ENCODE results near the gene TMEM26. TPM values are rescaled to one million over a fixed set of nuclear protein-coding genes. Genes with fewer than 3 reads are reported as not detected.

TMEM26 gene
- total RNA-seq, 2 donors from 2014 or later = 0.32 to 0.50 TPM

DNA sequence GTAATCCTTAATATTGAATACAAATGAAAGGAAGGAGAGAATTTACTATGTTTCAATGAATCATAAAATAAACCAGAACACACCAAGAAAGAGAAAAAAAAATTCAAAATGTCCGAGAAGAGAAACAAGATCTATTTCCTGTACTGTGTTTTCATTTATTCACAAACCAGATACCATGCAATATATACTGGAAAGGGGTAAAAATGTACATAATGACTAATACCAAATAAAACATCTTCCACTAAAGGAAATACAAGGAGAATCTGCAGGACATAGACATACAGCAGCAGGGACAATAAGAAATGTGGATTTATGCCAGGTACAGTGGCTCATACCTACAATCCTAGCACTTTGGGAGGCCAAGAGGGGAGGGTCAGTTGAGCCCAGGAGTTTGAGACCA is 24.3 kb upstream of the TMEM26 start:
- TF ChIP-seq, protein P1, sequence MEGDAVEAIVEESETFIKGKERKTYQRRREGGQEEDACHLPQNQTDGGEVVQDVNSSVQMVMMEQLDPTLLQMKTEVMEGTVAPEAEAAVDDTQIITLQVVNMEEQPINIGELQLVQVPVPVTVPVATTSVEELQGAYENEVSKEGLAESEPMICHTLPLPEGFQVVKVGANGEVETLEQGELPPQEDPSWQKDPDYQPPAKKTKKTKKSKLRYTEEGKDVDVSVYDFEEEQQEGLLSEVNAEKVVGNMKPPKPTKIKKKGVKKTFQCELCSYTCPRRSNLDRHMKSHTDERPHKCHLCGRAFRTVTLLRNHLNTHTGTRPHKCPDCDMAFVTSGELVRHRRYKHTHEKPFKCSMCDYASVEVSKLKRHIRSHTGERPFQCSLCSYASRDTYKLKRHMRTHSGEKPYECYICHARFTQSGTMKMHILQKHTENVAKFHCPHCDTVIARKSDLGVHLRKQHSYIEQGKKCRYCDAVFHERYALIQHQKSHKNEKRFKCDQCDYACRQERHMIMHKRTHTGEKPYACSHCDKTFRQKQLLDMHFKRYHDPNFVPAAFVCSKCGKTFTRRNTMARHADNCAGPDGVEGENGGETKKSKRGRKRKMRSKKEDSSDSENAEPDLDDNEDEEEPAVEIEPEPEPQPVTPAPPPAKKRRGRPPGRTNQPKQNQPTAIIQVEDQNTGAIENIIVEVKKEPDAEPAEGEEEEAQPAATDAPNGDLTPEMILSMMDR (IDR thresholded peaks at IDR 0.05) = no peak
- DNase-seq = no peak
- intact Hi-C loops (cut with DNase I) = no loop called here
- no peaks in the 10 kb centered on the region for H3K27me3 ChIP-seq
- H3K9me3 ChIP-seq = no peaks in the 10 kb centered on the region
- no peak overlapping the region for H3K4me3 ChIP-seq
- H3K36me3 ChIP-seq = no peaks in the 10 kb centered on the region
- no peaks in the 10 kb centered on the region for H3K4me1 ChIP-seq
- H3K27ac ChIP-seq = no peak overlapping the region
- no peak overlapping the region for H3K9ac ChIP-seq (ENCODE audit: low read depth in 2 of 2, low read length in 2 of 2)

DNA sequence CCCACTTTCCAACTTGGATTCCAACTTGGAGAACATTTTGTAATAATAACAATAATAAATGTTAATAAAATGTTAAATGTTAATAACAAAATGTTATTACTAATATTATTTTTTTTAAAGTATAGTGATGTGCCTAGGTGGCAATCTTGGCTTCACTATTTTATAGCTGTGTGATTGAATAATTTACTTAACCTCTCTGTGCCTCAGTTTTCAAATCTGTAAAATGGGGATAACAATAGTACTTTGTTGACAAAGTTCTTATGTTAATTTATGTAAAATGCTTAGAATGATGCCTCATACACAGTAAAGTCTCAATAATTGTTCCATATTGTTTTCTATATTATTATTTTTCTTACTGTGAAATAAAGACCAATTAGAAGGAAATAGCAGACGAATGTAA is 23.3 kb upstream of the TMEM26 start:
- no peaks in the 10 kb centered on the region for H3K9me3 ChIP-seq
- H3K27ac ChIP-seq = no peak overlapping the region
- no peak for DNase-seq
- TF ChIP-seq, protein P1 (IDR thresholded peaks at IDR 0.05) = no peak
- intact Hi-C loops (cut with DNase I) = no loop called here
- H3K36me3 ChIP-seq = no peaks in the 10 kb centered on the region
- H3K27me3 ChIP-seq = no peaks in the 10 kb centered on the region
- no peaks in the 10 kb centered on the region for H3K4me1 ChIP-seq
- no peak overlapping the region for H3K4me3 ChIP-seq
- no peak overlapping the region for H3K9ac ChIP-seq (ENCODE audit: low read depth in 2 of 2, low read length in 2 of 2)

DNA sequence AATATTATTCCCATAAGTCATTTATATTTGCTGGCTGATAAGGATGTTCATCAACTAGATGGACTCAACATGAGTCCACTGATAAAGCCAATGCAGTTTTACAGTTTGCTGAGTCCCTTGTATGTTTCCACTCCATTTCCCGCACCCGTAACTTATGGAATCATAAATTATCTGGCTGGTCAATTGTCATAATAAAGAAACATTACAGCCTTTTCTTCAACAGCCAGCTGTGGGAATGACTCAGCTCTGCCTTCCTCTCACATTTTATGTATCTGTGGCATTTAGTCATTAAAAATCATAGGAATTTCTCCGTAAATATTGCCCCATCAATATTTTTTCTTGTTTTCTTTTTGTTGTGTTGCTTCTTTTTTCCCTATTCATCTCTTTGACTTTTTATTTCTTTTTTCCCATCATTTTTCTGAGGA is 22.3 kb upstream of the TMEM26 start:
- Histone ChIP-seq H3K9ac (ENCODE audit: low read depth in 2 of 2, low read length in 2 of 2) (no peak overlapping the region), H3K27ac (no peak overlapping the region)

DNA sequence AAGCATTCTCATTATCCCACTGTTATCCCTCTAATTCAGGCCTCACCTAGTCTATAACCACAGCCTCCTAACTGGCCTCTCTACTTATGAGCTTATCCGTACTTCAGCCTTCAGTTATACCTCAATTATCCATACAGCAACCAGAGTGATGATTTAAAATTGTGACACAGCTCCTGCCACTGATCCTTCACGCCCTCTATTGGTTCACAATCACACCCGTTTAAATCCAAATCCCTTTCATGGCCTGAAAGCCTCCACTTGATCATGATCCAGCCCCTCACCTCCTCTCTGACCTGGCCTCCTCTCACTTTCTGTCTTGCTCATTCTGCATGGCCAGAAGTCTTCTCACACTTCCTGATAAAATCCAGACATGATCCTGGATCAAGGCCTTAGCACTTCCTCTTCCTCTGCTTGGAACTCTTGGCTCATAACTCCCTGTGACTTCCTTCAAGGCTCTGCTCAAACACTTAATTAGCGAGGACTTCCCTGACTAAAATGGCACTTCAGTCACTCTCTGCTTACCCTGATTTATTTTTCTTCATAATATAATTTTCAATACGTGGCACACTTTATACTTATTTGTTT is 19.0 kb upstream of the TMEM26 start:
- no peaks in the 10 kb centered on the region for H3K9me3 ChIP-seq
- intact Hi-C loops (cut with DNase I) = no loop called here
- TF ChIP-seq, protein P1 (IDR thresholded peaks at IDR 0.05) = no peak
- no peak overlapping the region for H3K4me3 ChIP-seq
- H3K27me3 ChIP-seq = no peaks in the 10 kb centered on the region
- no peak for DNase-seq
- H3K27ac ChIP-seq = no peak overlapping the region
- no peaks in the 10 kb centered on the region for H3K4me1 ChIP-seq
- no peak overlapping the region for H3K9ac ChIP-seq (ENCODE audit: low read depth in 2 of 2, low read length in 2 of 2)
- H3K36me3 ChIP-seq = no peaks in the 10 kb centered on the region

More for the DNA sequence above, 22.3 kb upstream of the TMEM26 start:
- intact Hi-C loops (cut with DNase I) = no loop called here
- Histone ChIP-seq H3K27me3 (no peaks in the 10 kb centered on the region), H3K9me3 (no peaks in the 10 kb centered on the region), H3K4me3 (no peak overlapping the region), H3K4me1 (no peaks in the 10 kb centered on the region), H3K36me3 (no peaks in the 10 kb centered on the region)
- TF ChIP-seq, protein P1 (IDR thresholded peaks at IDR 0.05) = no peak
- no peak for DNase-seq

DNA sequence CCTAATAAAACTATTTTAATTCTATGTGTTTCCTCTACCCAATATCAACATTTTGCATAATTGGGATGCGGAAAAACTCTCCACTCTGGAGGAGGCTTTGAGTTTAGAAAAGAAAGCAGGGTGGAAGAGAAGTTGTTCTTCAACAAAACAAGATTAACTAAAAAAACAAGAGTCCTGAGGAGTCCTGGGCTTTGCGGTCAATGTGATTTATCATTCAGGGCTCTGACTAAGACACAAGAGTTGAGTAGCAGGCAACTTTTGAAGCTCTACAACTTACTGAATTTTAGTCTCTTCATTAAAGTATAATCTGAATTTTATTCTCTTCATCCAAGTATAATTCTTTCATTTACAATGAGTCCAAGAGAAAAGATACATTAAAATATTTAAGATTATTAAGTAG is 18.3 kb upstream of the TMEM26 start:
- H3K27me3 ChIP-seq = no peaks in the 10 kb centered on the region
- H3K9me3 ChIP-seq = no peaks in the 10 kb centered on the region
- H3K4me3 ChIP-seq = no peak overlapping the region
- intact Hi-C loops (cut with DNase I) = no loop called here
- H3K9ac ChIP-seq (ENCODE audit: low read depth in 2 of 2, low read length in 2 of 2) = no peak overlapping the region
- H3K36me3 ChIP-seq = no peaks in the 10 kb centered on the region
- DNase-seq = no peak
- TF ChIP-seq, protein P1 (IDR thresholded peaks at IDR 0.05) = no peak
- H3K27ac ChIP-seq = no peak overlapping the region
- H3K4me1 ChIP-seq = no peaks in the 10 kb centered on the region

Measured in colonic mucosa (tissue), 4 donors.